Activated CD4-positive, alpha-beta T cell treated with anti-CD3 and anti-CD28 coated beads, Interleukin-10, Interleukin-2, amounts not matched to agents 100 ng/mL and 50 ng/mL, durations not matched to agents 16 hours and 8 hours (primary cell): ENCODE data around the gene EHBP1L1.

ENCODE experiments used
- DNase-seq: peaks from one replicate; pipeline ENCODE4 v3.0.0-alpha.2; 2020

The EHBP1L1 gene

DNA sequence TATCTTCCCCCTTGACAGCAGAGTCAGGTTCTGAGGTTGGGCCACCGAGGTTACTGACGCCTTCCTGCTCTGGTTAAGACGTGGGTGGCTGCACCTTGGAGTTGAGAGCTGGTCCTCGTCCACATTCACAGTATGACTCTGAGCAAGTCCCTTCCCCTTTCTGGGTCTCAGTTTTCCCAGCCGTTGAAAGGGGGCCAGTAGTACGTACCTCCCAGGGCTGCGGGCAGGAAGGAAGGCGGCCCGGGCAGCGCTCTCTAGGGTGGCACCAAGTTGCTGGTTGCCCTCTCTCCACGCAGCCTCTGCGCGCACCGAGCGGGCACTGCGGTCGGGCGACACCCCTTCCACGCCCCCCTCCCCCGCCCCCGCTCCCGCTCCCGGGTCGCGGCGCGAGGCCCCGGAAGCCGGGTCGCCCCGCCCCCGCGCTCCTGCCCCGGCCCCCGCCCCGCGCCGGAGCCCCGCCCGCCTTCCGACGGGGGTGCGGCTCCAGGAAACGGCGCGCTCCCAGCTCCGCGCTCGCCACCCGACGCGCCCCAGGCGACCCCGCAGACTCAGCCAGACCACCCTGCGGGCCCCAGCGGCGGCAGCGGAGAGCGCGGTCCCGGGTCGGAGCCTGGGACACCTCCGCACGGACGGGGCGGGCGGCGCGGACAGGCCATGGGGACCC, at the start of gene EHBP1L1:
Gene EHBP1L1, plus strand, starts transcription at position 486 of the 664 bp plus-strand sequence. CDS start 250 bp downstream, outside the sequence.
- peak; percentile 90 for DNase-seq

DNA sequence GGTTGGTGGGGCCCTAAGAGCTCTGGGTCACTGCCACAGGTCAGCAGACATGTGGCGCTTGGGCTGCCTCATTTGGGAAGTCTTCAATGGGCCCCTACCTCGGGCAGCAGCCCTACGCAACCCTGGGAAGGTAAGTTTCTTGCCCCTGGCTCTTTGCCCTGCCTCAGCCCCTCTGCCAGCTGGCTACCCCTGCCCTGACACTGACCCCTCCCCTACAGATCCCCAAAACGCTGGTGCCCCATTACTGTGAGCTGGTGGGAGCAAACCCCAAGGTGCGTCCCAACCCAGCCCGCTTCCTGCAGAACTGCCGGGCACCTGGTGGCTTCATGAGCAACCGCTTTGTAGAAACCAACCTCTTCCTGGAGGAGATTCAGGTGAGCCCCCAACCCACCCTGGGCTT, 49.1 kb upstream of the EHBP1L1 start:
- DNase-seq, result no peak

DNA sequence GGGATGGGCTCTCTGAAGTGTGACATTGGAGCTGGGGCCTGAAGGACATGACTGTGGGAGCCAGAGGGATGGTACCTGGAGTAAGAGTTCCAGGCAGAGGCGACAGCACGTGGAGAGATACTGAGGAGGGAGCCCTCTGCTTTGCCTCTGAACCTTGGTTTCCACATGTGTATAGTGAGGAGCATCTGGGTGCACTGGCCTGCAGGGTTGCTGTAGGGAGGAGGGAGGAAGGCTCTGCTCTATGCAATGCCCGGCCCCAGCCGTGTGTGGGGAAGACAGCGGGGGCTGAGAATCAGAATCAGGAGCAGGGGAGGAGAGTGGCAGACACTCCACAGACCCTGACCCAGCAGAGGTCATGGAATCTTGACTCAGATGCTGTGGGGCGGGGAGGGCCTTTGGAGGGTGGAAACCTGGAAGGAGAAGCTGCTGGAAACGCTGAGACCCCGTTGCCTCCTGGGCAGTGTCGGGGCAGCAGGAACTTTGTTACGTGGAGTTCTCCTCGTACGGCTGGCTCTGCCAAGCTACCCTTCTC, 47.0 kb upstream of the EHBP1L1 start:
- no peak for DNase-seq

DNA sequence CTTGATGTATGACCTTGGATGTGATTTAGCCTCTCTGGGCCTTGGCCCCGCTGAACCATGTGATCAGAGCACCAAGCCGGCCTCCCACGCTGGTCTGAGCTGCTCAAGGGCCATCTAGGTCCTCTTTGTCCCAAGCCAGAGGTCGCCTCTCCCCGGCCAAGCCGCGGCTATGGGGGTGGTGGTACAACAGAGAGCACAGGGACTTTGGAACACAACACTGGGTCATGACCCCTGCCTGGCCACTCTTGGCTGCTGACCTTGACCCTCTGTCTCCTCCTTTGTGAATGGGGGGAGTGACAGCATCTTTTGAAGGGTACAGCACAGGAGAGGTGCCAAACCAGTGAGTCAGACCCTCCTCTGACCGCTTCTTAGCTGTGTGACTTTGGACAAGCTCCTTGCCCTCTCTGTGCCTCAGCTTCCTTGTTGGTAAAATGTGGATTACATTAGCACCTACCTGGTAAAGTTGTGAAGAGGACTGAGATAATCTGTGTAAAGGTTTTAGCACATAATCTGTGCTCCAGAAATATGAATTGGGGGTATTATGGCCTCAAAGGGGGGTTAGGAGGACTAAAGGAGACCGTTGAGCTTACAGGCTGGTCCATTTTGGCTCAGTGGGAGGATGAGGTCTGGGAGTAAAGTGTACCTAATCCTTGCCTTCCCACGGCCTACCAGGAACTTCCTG, 46.2 kb upstream of the EHBP1L1 start:
- no peak for DNase-seq

DNA sequence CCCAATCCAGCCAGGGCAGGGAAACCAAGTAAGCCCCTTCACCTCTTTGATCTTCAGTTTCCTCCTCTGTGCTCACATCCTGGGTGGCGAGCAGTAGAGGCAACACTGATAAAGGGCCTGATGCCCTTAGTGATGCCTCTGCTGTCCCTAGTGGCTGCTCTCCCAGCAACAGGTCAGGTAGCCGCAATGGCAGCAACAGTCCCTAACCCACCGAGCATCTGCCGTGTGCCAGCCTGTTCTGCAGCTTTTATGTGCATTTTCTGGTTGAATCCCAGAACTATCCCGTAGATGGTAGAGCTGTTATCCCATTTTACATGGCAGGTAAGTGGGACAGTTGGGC, 45.7 kb upstream of the EHBP1L1 start:
- peak; percentile 45 for DNase-seq

DNA sequence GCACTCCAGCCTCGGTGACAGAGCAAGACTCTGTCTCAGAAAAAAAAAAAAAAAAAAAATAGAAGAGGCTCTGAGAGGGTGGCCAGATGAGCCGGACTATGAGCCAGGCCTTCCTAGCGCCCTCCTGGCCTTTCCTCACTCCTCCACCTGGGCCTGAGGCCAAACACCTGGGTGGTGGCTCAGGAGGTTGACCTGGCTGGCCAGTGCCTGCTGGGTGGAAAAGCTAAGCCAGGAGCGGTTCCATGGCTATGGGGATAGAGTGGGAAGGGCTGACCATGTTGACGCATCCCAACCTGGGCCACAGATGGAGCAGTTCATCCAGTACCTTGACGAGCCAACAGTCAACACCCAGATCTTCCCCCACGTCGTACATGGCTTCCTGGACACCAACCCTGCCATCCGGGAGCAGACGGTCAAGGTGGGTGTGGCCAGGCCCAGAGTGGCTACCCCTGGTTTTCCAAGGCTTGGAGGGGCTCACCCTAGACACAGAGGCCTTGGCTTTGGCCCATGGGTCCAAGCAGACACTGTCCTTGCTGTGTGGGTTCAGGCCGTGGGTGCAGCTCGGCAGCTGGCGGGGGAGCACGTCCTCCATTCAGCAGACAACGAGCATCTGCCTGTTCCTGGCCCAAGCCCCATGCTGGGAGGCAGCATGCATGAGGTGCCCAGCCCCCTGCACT, 43.3 kb upstream of the EHBP1L1 start:
- DNase-seq, result no peak

DNA sequence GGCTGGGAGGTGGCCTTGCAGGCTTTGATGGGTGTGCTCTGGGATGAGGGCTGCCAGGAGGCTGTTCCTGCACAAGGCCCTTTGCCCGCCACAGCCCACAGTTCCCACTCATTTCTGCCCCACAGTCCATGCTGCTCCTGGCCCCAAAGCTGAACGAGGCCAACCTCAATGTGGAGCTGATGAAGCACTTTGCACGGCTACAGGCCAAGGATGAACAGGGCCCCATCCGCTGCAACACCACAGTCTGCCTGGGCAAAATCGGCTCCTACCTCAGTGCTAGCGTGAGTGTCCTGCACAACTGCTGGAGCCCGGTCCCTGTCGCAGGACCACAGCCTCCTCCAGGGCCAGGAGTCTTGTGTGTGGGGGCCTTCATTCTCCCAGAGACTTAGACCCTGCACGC, 40.8 kb upstream of the EHBP1L1 start:
- no peak for DNase-seq

DNA sequence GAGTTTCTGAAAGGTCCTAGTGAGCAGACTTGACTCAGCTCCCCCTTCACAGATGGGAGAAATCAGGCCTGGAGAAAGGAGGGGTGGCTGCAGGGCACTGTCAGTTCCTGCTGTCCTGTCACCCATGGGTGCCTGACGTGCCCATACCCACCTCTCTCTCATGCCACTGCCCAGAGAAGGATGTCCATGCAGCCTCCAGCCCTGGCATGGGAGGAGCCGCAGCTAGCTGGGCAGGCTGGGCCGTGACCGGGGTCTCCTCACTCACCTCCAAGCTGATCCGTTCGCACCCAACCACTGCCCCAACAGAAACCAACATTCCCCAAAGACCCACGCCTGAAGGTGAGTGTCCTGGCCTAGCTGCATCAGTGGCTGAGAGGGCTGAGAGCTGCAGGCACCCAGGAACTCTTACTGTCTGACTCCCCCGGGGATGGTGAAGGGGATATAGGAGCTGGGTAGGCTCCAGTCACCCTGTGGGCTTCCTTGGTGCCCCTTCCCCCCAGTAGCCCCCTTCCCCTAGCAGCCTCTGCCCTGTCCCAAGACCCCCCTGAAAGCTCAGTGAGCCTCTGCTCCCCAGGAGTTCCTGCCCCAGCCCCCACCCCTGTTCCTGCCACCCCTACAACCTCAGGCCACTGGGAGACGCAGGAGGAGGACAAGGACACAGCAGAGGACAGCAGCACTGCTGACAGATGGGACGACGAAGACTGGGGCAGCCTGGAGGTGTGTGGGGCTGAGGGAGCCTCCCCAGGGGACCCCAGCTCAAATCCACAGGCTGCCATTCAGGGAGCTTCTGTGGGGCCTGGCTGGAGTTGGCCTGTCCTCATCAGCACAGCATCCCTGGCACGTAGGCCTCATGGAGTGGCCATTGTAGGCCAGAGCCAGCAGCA, 39.2 kb upstream of the EHBP1L1 start:
- no peak for DNase-seq

DNA sequence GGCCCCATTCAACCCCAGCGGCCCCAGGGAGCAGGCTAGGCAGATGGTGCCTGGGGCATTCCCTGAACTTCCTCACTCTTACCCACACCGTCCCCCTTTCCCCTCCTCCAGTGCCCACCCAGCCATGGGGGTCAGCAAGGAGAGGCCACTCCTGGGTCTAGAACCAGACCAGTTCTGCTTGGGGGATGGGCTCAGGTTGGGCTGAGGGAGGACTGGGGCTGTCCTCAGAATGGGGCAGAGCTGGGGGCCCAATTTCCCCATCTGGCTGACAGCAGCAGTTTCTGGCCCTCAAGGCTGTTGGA, 38.6 kb upstream of the EHBP1L1 start:
- no peak for DNase-seq

DNA sequence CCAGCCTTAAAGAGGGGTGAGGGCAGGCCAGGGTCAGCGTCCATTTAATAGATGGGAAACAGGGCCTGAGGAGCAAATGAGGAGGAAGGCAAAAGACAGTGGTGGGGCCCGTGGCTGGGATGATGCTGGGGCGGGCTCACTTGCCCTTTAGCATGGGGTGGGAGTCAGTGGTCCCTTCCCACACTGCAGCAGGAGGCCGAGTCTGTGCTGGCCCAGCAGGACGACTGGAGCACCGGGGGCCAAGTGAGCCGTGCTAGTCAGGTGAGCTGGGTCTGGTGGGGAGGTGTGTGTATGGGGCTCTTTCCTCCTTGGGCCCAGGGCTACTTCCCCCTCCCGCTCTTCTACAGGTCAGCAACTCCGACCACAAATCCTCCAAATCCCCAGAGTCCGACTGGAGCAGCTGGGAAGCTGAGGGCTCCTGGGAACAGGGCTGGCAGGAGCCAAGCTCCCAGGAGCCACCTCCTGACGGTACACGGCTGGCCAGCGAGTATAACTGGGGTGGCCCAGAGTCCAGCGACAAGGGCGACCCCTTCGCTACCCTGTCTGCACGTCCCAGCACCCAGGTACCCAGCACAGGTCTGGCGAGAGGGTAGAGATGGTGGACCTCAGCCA, 38.1 kb upstream of the EHBP1L1 start:
- no peak for DNase-seq

DNA sequence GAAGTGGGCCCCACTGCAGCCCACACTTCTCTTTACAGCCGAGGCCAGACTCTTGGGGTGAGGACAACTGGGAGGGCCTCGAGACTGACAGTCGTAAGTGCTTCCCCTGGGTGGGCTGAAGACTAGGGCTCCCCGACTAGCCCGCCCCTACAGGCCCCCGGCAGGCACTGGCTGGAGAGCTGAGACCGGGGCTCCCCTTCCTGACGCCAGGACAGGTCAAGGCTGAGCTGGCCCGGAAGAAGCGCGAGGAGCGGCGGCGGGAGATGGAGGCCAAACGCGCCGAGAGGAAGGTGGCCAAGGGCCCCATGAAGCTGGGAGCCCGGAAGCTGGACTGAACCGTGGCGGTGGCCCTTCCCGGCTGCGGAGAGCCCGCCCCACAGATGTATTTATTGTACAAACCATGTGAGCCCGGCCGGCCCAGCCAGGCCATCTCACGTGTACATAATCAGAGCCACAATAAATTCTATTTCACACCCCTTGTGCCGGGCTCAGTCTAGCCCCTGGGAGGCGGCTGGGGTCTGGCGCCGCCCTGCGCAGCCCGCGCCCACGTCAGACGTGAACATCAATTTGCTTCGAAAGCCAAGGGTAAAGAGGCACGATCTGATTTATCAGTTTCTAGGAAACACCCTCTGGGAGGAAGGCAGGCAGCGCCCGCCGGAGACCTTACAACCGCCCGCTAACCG, 37.5 kb upstream of the EHBP1L1 start:
- DNase-seq, result no peak

DNA sequence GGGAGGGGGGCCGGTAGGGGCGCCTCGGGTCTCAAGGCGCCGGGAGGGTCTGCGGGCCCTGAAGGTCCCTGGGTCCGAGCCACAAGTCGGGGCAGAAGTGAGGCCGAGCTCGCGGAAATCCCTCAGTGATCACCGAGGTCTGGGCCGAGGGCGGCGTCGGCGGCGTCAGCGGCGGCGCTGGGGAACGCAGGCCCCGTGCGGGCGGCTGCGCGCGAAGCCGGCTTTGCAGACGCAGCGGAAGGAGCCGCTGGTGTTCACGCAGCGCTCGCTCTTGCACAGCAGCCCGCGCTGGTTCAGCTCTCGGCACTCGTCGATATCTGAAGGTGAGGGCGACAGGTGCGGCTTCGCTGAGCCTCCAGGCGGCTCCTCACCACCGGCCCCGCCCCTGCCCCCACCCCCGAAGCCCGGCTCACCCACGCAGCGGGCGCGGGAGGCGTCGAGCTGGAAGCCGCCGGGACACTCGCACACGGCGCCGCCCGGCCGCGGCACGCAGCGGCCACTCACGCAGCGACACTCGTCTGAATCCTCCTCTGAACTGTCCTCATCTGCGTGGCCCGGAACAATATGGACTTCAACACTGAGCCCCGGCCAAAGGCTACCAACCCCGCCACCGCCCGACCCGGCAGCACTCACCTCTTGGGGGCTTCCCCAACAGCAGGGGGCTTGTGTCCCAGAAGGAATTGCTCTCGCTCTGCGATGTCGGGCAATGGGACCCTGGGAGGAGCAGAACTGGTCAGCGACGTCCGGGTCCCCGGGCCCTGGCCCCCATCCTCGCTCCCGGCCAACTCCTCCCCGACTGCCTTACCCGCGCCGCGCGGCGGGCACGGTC, 36.7 kb upstream of the EHBP1L1 start:
- DNase-seq, result no peak

DNA sequence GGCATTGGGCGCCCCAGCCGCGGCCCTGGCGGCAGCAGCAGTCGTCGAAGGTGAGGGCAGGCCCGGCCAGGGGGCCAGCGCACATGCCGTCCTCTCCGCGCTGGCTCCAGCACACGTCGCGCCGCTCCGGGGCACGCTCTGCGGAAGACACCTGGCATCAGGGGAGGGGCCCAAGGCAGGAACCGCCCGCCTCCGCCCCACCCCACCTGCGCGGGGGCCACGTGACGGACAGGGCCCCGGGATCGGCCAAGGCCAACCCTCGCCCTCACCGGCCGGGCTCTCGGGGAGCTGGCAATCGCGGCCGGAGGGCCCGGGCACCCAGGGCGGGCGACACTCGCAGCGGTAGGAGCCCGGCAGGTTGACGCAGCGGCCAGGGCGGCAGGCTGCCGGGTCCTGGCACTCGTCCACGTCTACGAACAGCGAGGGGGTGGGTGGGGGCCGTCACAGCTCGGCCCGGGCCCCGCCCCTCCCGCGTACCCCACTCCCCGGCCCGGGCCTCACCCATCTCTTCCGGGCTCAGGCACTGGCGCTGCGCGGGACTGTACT, 36.0 kb upstream of the EHBP1L1 start:
- DNase-seq, result no peak

DNA sequence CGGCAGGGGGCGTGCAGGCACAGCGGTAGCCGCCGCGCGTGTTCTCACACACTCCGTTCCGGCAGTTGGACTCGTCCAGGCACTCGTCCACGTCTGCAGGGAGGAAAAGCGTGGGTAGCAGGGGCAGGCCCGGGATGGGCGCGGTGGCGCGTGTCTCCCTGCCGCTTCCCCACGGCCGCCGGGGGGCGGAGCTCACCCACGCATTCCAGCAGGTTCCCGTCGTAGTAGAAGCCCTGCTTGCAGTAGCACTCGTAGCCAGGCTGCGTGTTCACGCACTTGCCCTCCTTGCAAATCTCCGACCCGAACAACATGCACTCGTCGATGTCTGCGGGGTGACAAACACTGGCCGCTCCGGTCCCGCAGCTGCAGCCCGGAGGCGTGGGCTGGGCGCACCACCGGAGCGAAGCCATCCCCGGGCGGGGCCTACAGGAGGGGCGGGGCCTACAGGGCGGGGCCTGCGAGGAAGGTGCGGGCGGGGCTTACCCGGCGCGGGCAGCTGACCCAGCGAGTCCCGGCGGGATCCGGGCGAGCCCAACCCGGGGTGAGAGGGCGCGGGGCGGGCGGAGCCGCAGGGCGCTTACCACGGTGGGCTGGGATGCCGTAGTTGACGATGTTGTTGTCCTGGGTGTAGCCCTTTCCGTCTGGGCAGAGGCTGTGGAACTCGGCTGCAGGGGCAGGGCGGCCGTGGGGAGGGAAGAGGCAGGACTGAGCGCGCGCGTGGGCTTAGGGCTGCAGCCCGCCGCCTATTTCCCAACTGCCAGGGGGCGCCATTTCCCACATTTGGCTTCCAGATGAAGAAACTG, 35.4 kb upstream of the EHBP1L1 start:
- DNase-seq, result peak; percentile 94

DNA sequence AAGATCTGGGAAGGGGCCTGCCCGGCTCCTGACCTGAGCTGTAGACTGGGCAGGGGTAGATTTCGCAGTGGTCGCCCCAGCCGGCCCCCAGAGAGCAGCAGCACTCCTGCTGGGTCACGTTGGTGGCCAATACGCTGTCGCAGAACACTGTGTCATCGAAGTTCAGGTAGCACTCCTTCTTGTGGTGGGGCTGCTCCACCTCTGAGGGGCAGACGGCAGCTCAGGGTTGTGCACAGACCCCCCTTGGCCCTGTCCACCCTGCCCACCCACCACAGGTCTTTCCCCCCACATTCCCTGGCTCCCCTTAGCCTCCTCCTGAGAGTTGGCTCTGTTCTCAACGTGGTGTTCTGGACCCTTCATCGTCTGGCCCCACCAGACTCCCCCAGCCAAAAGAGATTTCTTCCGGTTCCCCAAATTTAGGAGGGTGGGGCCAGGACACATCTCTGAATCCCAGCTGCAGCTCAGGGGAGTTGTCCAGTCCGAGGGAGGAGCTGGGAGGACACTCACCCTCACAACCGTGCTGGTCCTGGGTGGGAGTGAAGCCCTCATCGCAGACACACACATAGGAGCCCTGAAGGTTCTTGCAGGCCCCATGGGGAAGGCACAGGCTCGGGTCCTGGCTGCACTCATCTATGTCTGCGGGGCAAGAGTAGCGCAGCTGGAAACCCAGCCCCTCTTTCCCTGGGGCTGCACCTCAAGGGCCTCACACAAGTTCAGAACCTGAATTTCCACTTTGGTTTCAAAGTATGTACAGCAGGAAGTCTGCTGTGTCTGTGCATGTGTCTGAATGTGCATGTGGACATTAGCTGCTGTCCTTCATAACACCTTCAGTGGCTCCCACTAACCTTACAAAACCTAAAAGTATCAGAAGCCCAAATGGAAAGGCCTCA, 34.5 kb upstream of the EHBP1L1 start:
- no peak for DNase-seq

DNA sequence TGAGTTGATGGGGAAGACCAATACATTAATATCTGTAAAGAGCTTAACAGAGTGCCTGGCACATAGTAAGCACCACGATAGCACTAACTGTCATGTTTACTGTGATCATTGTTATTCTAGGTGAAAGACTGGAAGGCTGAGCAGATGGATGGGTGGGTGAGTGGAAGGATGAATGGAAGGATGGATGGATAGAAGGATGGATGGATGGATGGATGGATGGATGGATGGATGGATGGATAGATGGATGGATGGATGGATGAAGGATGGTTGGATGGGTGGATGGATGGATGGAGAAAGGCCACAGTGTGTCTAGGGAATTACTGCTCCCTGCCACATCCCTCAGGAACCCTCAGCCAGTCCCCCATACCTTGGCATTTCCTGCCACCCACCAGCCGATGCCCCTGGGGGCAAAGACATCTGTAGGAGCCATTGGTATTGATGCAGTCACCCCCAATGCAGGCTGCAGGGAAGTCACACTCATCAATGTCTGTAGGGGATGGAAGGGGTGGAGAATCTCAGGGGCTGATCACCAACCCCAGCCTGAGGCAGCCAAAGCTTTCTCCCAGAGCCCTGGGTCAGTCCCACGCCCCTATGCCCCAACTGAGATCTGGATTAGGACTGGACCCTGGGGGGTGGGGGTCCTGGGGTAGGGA, 33.0 kb upstream of the EHBP1L1 start:
- no peak for DNase-seq

DNA sequence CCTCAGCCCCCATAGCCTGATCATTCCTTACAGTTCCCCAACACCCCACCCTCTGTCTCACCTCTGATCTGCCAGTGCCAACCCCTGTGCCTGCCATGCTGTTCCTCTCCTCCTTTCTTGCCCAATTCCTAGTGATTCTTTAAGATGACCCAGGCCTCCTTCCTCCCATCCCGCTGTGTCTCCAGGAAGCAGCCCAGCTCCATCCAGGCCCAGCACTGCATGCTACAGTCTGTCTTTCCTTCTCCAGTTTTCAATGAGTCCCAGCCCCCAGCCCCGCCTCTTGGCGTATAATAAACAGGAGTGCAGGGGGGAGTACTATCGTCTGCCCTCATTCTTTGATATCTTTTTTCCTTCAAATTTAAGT, 30.0 kb upstream of the EHBP1L1 start:
- DNase-seq, result no peak

DNA sequence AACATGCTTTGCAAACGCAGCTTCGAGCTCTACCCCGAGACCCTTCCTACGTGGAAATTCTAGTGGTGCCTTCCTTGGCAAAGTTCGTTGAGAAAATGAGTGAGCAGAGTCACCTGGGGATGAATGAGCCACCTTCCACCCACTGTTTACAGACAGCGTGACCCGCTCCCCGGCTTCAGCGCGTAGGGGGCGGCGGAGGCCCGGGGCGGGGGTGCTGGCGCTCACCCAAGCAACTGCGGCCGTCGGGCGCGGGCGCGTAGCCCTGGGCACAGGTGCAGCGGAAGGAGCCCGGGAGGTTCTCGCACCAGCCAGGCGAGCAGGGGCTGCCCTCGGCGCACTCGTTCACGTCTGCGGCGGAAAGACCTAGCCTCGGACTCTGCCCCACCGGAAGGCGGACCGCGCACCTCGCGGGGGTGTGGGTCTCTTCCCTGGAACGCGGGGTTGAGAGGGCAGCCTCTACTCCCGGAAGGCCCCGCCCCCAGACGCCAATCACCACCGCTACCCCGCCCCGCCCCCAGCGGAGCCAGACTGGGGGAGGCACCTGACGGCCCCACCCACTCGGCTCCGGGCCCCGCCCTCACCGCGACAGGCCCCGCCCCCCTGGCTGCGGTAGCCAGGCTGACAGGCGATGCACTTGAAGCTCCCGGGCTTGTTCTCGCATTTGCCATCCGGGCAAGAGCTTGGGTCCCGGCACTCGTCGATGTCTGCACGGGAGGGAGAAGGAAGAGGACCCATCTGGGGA, 29.5 kb upstream of the EHBP1L1 start:
- peak; percentile 98 for DNase-seq
